ENCODE results near the gene CTNNAL1. TPM values are rescaled to one million over a fixed set of nuclear protein-coding genes. Genes with fewer than 3 reads are reported as not detected.

Gene CTNNAL1
- polyA plus RNA-seq, 1 of the 3 experiments (the other 2 are of a cell fraction), result 32.8 TPM

DNA sequence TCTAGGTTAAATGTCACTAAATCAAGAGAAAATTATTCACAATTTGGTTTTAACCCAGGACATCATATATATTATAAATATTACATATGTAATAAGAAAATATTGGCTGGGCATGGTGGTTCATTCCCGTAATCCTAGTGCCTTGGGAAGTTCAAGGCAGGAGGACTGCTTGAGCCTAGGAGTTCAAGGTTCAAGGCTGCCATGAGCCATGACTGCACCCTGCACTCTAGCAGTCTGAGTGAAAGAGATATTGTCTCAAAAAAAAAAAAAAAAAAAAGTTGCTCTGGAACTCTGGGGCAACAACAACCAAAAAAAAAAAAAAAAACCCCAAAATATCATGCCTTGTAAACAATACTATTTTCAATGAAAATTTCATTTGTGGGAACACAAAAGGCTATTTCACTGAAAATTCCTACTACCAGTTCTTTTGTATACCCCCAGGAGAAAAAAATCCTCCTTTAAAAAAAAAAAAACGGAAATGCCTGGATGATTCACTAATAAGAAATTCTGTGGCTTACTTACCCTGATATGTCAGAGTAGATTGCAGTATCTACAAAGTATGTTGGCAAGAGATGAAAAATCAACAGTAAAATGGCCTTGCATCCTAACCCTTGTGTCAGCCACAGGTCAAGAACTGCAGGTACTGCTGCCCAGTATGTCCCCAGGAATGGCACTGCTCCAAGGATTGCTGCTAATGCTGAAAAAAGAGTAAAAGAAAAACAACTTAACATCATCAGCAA lies 22.6 kb upstream of the CTNNAL1 start:
- H3K9me3 ChIP-seq, result no peaks in the 10 kb centered on the region
- H3K4me2 ChIP-seq, result peak overlapping the region; percentile 36
- no peaks in the 10 kb centered on the region for H4K20me1 ChIP-seq (ENCODE audit: insufficient read depth)
- H3K27ac ChIP-seq (ENCODE audit: low read depth in 2 of 2, low read length in 1 of 2), result peak overlapping the region; percentile 43 to 82; a peak in 3 of 4 replicates
- peaks cover 0 to 26% of the 10 kb centered on the region in 2 experiments; a peak in 3 of 4 replicates for H3K4me1 ChIP-seq (ENCODE audit: control insufficient read depth in 1 of 2, insufficient read depth in 2 of 2, low read depth in 1 of 2, low read length in 1 of 2)
- no peaks in the 10 kb centered on the region for H3K9me2 ChIP-seq
- H3K36me3 ChIP-seq (replicated peaks in 1 of 2; ENCODE audit: control insufficient read depth in 1 of 2, insufficient read depth in 2 of 2, low read length in 1 of 2), result peaks cover 38 to 50% of the 10 kb centered on the region in 2 experiments
- POLR2A ChIA-PET, result no interaction called here
- no peak overlapping the region for H2AFZ ChIP-seq (ENCODE audit: low read depth)
- H3K27me3 ChIP-seq (ENCODE audit: insufficient read depth), result no peaks in the 10 kb centered on the region
- CTCF ChIA-PET, result no interaction called here
- H3K9ac ChIP-seq, result peak overlapping the region; percentile 14; the same call in 1 of the 2 replicates
- 28% methylated on average over 2 of the region's 2 CpGs for WGBS (ENCODE audit: low lambda C conversion rate)
- peaks cover 36% of the 10 kb centered on the region; the same call in 1 of the 2 replicates for H3K79me2 ChIP-seq (ENCODE audit: insufficient read depth)
- DNase-seq, result no peak
- peaks cover 29% of the 10 kb centered on the region for H3F3A ChIP-seq (replicated peaks; ENCODE audit: insufficient read depth)
- H3K4me3 ChIP-seq (ENCODE audit: low read depth in 2 of 2, low read length in 1 of 2), result no peak overlapping the region
- TF ChIP-seq YY1 (IDR thresholded peaks at IDR 0.05; ENCODE audit: low read depth) (peak; percentile 50; the same call in 1 of the 2 replicates), TEAD4 (IDR thresholded peaks at IDR 0.05; ENCODE audit: borderline replicate concordance, insufficient read depth) (peak; percentile 92), MXI1 (IDR thresholded peaks at IDR 0.05; ENCODE audit: low read depth, low read length) (no peak), POLR2AphosphoS5 (IDR thresholded peaks at IDR 0.05; ENCODE audit: low read depth, low read length) (peak; percentile 75; the same call in 1 of the 2 replicates), FOXJ3 (CRISPR knock-in tag; IDR thresholded peaks at IDR 0.05) (no peak), JUND (IDR thresholded peaks at IDR 0.05) (peak; percentile 99), RCOR1 (IDR thresholded peaks at IDR 0.05; ENCODE audit: low read length) (no peak), FOXM1 (IDR thresholded peaks at IDR 0.05; ENCODE audit: low read depth) (0 out of 2 replicates have a peak, but pooled peaks have one; percentile 39), RXRA (IDR thresholded peaks at IDR 0.05; ENCODE audit: borderline replicate concordance, low read depth) (peak; percentile 99), GABPA (IDR thresholded peaks at IDR 0.05; ENCODE audit: low read depth) (peak; percentile 40; the same call in 1 of the 2 replicates), EP300 (IDR thresholded peaks at IDR 0.05; ENCODE audit: borderline replicate concordance in 1 of 2, low read depth in 1 of 2, low read length in 1 of 2) (peak in 1 of 2 experiments; percentile 91; a peak in 2 of 4 replicates), SIN3A (IDR thresholded peaks at IDR 0.05; ENCODE audit: borderline replicate concordance, low read depth, low read length) (peak; percentile 17; the same call in 1 of the 2 replicates), MEF2A (IDR thresholded peaks at IDR 0.05; ENCODE audit: borderline replicate concordance, low read depth) (peak; percentile 50), NFIC (IDR thresholded peaks at IDR 0.05; ENCODE audit: borderline replicate concordance) (peak; percentile 98), TCF12 (IDR thresholded peaks at IDR 0.05) (peak; percentile 91)
- TF ChIP-seq, protein P1, sequence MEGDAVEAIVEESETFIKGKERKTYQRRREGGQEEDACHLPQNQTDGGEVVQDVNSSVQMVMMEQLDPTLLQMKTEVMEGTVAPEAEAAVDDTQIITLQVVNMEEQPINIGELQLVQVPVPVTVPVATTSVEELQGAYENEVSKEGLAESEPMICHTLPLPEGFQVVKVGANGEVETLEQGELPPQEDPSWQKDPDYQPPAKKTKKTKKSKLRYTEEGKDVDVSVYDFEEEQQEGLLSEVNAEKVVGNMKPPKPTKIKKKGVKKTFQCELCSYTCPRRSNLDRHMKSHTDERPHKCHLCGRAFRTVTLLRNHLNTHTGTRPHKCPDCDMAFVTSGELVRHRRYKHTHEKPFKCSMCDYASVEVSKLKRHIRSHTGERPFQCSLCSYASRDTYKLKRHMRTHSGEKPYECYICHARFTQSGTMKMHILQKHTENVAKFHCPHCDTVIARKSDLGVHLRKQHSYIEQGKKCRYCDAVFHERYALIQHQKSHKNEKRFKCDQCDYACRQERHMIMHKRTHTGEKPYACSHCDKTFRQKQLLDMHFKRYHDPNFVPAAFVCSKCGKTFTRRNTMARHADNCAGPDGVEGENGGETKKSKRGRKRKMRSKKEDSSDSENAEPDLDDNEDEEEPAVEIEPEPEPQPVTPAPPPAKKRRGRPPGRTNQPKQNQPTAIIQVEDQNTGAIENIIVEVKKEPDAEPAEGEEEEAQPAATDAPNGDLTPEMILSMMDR (IDR thresholded peaks at IDR 0.05), result no peak
- TF ChIP-seq, protein P2, sequence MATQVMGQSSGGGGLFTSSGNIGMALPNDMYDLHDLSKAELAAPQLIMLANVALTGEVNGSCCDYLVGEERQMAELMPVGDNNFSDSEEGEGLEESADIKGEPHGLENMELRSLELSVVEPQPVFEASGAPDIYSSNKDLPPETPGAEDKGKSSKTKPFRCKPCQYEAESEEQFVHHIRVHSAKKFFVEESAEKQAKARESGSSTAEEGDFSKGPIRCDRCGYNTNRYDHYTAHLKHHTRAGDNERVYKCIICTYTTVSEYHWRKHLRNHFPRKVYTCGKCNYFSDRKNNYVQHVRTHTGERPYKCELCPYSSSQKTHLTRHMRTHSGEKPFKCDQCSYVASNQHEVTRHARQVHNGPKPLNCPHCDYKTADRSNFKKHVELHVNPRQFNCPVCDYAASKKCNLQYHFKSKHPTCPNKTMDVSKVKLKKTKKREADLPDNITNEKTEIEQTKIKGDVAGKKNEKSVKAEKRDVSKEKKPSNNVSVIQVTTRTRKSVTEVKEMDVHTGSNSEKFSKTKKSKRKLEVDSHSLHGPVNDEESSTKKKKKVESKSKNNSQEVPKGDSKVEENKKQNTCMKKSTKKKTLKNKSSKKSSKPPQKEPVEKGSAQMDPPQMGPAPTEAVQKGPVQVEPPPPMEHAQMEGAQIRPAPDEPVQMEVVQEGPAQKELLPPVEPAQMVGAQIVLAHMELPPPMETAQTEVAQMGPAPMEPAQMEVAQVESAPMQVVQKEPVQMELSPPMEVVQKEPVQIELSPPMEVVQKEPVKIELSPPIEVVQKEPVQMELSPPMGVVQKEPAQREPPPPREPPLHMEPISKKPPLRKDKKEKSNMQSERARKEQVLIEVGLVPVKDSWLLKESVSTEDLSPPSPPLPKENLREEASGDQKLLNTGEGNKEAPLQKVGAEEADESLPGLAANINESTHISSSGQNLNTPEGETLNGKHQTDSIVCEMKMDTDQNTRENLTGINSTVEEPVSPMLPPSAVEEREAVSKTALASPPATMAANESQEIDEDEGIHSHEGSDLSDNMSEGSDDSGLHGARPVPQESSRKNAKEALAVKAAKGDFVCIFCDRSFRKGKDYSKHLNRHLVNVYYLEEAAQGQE (IDR thresholded peaks at IDR 0.05; ENCODE audit: low read depth, low read length), result no peak
- TF ChIP-seq, protein P3, sequence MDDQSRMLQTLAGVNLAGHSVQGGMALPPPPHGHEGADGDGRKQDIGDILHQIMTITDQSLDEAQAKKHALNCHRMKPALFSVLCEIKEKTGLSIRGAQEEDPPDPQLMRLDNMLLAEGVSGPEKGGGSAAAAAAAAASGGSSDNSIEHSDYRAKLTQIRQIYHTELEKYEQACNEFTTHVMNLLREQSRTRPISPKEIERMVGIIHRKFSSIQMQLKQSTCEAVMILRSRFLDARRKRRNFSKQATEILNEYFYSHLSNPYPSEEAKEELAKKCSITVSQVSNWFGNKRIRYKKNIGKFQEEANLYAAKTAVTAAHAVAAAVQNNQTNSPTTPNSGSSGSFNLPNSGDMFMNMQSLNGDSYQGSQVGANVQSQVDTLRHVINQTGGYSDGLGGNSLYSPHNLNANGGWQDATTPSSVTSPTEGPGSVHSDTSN (IDR thresholded peaks at IDR 0.05), result peak; percentile 87
- TF ChIP-seq, protein P4, sequence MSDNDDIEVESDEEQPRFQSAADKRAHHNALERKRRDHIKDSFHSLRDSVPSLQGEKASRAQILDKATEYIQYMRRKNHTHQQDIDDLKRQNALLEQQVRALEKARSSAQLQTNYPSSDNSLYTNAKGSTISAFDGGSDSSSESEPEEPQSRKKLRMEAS (IDR thresholded peaks at IDR 0.05; ENCODE audit: low read depth), result peak; percentile 48; the same call in 1 of the 2 replicates
- TF ChIP-seq, protein P5, sequence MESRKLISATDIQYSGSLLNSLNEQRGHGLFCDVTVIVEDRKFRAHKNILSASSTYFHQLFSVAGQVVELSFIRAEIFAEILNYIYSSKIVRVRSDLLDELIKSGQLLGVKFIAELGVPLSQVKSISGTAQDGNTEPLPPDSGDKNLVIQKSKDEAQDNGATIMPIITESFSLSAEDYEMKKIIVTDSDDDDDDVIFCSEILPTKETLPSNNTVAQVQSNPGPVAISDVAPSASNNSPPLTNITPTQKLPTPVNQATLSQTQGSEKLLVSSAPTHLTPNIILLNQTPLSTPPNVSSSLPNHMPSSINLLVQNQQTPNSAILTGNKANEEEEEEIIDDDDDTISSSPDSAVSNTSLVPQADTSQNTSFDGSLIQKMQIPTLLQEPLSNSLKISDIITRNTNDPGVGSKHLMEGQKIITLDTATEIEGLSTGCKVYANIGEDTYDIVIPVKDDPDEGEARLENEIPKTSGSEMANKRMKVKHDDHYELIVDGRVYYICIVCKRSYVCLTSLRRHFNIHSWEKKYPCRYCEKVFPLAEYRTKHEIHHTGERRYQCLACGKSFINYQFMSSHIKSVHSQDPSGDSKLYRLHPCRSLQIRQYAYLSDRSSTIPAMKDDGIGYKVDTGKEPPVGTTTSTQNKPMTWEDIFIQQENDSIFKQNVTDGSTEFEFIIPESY (IDR thresholded peaks at IDR 0.05; ENCODE audit: borderline replicate concordance, low read depth), result peak; percentile 80; the same call in 1 of the 2 replicates
- TF ChIP-seq, protein P6, sequence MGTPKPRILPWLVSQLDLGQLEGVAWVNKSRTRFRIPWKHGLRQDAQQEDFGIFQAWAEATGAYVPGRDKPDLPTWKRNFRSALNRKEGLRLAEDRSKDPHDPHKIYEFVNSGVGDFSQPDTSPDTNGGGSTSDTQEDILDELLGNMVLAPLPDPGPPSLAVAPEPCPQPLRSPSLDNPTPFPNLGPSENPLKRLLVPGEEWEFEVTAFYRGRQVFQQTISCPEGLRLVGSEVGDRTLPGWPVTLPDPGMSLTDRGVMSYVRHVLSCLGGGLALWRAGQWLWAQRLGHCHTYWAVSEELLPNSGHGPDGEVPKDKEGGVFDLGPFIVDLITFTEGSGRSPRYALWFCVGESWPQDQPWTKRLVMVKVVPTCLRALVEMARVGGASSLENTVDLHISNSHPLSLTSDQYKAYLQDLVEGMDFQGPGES (IDR thresholded peaks at IDR 0.05; ENCODE audit: low read depth, low read length), result no peak

Measured in SK-N-SH (cell line).